ENCODE measurements around the gene ABCA10.
"Not testable (repeated sequence)": the region's sequence is repeated elsewhere in the genome, so short reads cannot be mapped to it uniquely, and the experiment has no call there.

ABCA10 gene

GRCh38 chr17:69223809-69224208, 4.8 kb downstream of the ABCA10 start:
- DNase-seq: no peak

GRCh38 chr17:69222707-69223258, 5.8 kb downstream of the ABCA10 start:
- no peak for DNase-seq

- DNase-seq: no peak
Observed at GRCh38 chr17:69220098-69220497, 8.5 kb downstream of the ABCA10 start.

GRCh38 chr17:69218986-69219385, 9.6 kb downstream of the ABCA10 start:
- no peak for DNase-seq

- no peak for DNase-seq
Observed at GRCh38 chr17:69213059-69213813, 15.4 kb downstream of the ABCA10 start.

- no peak for DNase-seq
Observed at GRCh38 chr17:69208640-69209039, 20.0 kb downstream of the ABCA10 start.

- DNase-seq: no peak
Observed at GRCh38 chr17:69207151-69207550, 21.5 kb downstream of the ABCA10 start.

- DNase-seq: no peak
Observed at GRCh38 chr17:69198238-69198637, 30.4 kb downstream of the ABCA10 start.

GRCh38 chr17:69196105-69196653, 32.4 kb downstream of the ABCA10 start:
- not testable (repeated sequence) for DNase-seq

- DNase-seq: no peak
Observed at GRCh38 chr17:69192754-69193153, 35.9 kb downstream of the ABCA10 start.

GRCh38 chr17:69188796-69189195, 39.8 kb downstream of the ABCA10 start:
- DNase-seq: no peak

GRCh38 chr17:69188064-69188463, 40.6 kb downstream of the ABCA10 start:
- no peak for DNase-seq

GRCh38 chr17:69187294-69187693, 41.3 kb downstream of the ABCA10 start:
- no peak for DNase-seq

- no peak for DNase-seq
Observed at GRCh38 chr17:69179227-69179952, 49.2 kb downstream of the ABCA10 start.

- no peak for DNase-seq
Observed at GRCh38 chr17:69176457-69176795, 52.2 kb downstream of the ABCA10 start.

GRCh38 chr17:69175625-69176456, 52.8 kb downstream of the ABCA10 start:
- no peak for DNase-seq

GRCh38 chr17:69175262-69175624, 53.4 kb downstream of the ABCA10 start:
- no peak for DNase-seq

- DNase-seq: no peak
Observed at GRCh38 chr17:69173118-69173517, 55.5 kb downstream of the ABCA10 start.

GRCh38 chr17:69170377-69170776, 58.2 kb downstream of the ABCA10 start:
- DNase-seq: no peak

- DNase-seq: not testable (repeated sequence)
Observed at GRCh38 chr17:69168642-69169041, 60.0 kb downstream of the ABCA10 start.

- no peak for DNase-seq
Observed at GRCh38 chr17:69166957-69167356, 61.7 kb downstream of the ABCA10 start.

GRCh38 chr17:69164206-69164605, 64.4 kb downstream of the ABCA10 start:
- DNase-seq: no peak

GRCh38 chr17:69159418-69159817, 69.2 kb downstream of the ABCA10 start:
- no peak for DNase-seq
